ENCODE results near the gene PSMD3.
A peak's percentile ranks its signal among the peaks of the same experiment; 100 is the strongest.

GRCh38 chr17:39939588-39940419 lies 40.8 kb upstream of the PSMD3 start:
- no peak for TF ChIP-seq POLR2A (IDR thresholded peaks at IDR 0.05)
- peak in 1 of 3 experiments; percentile 32 for TF ChIP-seq CTCF (IDR thresholded peaks at IDR 0.05)
